ENCODE results near the gene HPN.

DNA sequence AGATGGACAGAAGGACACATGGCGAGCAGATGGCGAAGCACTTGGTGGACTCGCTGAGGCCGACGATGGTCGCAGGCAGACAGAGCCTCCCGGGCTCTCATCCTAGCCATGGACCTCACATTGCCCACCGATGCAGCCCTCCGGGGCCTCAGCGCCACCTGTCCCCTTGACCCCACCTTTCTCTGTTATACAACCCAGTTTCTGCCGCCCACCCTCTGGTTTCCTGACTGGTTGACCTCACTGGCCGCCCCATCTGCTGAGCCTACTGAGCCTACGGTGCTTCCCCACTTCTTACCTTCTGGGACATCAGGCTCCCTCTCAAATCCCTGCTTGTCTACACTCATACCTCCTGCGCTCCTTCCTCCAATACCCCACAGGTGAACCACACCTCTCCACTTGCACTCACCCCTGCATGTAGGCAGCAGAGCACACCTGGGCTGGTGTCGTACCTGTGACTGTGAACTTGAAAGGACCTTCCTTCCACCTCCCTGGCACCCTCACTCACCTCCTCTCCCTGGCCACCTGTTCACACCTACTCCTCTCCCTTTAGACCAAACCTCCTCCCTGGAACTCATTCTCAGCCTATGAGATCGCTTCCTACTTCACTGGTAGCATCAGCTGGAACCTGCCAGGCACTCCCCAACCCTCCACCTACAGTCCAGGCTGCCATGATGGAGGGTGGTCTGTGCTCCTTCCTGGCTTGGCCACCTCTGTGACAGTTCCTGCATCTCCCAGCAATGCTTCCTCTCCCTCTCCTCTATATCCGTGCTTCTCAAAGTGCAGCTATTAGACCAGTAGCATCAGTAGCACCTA lies 36.1 kb downstream of the HPN start:
- TF ChIP-seq, protein P1, sequence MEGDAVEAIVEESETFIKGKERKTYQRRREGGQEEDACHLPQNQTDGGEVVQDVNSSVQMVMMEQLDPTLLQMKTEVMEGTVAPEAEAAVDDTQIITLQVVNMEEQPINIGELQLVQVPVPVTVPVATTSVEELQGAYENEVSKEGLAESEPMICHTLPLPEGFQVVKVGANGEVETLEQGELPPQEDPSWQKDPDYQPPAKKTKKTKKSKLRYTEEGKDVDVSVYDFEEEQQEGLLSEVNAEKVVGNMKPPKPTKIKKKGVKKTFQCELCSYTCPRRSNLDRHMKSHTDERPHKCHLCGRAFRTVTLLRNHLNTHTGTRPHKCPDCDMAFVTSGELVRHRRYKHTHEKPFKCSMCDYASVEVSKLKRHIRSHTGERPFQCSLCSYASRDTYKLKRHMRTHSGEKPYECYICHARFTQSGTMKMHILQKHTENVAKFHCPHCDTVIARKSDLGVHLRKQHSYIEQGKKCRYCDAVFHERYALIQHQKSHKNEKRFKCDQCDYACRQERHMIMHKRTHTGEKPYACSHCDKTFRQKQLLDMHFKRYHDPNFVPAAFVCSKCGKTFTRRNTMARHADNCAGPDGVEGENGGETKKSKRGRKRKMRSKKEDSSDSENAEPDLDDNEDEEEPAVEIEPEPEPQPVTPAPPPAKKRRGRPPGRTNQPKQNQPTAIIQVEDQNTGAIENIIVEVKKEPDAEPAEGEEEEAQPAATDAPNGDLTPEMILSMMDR (IDR thresholded peaks at IDR 0.05) = no peak
- no peak for TF ChIP-seq POLR2A (IDR thresholded peaks at IDR 0.05)

Data from Peyer's patch (tissue), 4 donors.